ENCODE results near the gene MYO6.

MYO6 gene

GRCh38 chr6:75968143-75968542 lies 219.1 kb downstream of the MYO6 start:
- DNase-seq, result no peak

All from activated gamma-delta T cell (primary cell).